GM23338 (cell line): ENCODE results near the gene RSPO3. TPM values are rescaled to one million over a fixed set of nuclear protein-coding genes. Genes with fewer than 3 reads are reported as not detected.

Experiments used
- CTCF ChIP-seq, 2 experiments: fragments of 200-600 bp in 1 of 2; sonication (generic) in 1 of 2; conservative IDR thresholded peaks; 2 replicates each; pipeline versions ENCODE4 v1.5.1 to v1.6.1; 2016 to 2017; ENCODE audit warnings: antibody characterized with exemption in 2 of 2, low read depth in 2 of 2, mild to moderate bottlenecking in 2 of 2, moderate library complexity in 1 of 2
- ETS1 ChIP-seq: IDR thresholded peaks from 2 replicates; pipeline ENCODE4 v1.6.1; 2016; ENCODE audit warnings: antibody characterized with exemption
- NANOG ChIP-seq: IDR thresholded peaks from 2 replicates; pipeline ENCODE4 v1.6.1; 2016; ENCODE audit warnings: antibody characterized with exemption, borderline replicate concordance
- REST ChIP-seq: IDR thresholded peaks from one replicate; pipeline ENCODE4 v1.6.1; 2018; ENCODE audit warnings: antibody characterized with exemption; ENCODE audit not compliant: unreplicated experiment
- STAT1 ChIP-seq: IDR thresholded peaks from one replicate; pipeline ENCODE4 v1.6.1; 2016; ENCODE audit warnings: antibody characterized with exemption; ENCODE audit not compliant: unreplicated experiment
- ZNF114 ChIP-seq: fragments of 250-450 bp; sonication (Bioruptor Pico); IDR thresholded peaks from 2 replicates; pipeline ENCODE4 v1.5.0; 2020; ENCODE audit warnings: mild to moderate bottlenecking, moderate library complexity
- ZNF462 ChIP-seq: fragments of 250-450 bp; sonication (Bioruptor Pico); IDR thresholded peaks from 2 replicates; pipeline ENCODE4 v1.5.0; 2020; ENCODE audit warnings: mild to moderate bottlenecking, moderate library complexity
- polyA plus RNA-seq: library from polyadenylated mRNA; unstranded; fragments of >200 nt; fragmentation: Nextera tagmentation; extraction: Ambion mirVana; gene quantifications from 2 replicates; pipeline ENCODE4 v1.2.1, GENCODE V29; 2016
- total RNA-seq: library from RNA; depleted of rRNA; stranded (reverse); fragments of >200 nt; shearing (Covaris generic); gene quantifications from 2 replicates; pipeline ENCODE4 v1.2.3, GENCODE V29; 2014

Gene RSPO3
- total and polyA plus RNA-seq, 2 experiments from 2014 or later: not detected

- TF ChIP-seq ZNF462 (CRISPR knock-in tag): no peak
- TF ChIP-seq NANOG: no peak
- TF ChIP-seq ETS1: no peak
- no peak for TF ChIP-seq REST
- no peak for TF ChIP-seq CTCF (conservative IDR thresholded peaks at IDR 0.05; ENCODE audit: low read depth in 2 of 2)
- TF ChIP-seq STAT1: no peak
- TF ChIP-seq ZNF114: no peak
These were observed 40.6 kb upstream of the RSPO3 start (continued) for GRCh38 chr6:127077886-127078285.
